ENCODE results near the gene PCDHB12. TPM values are rescaled to one million over a fixed set of nuclear protein-coding genes. Genes with fewer than 3 reads are reported as not detected.
"Not testable (repeated sequence)": the region's sequence is repeated elsewhere in the genome, so short reads cannot be mapped to it uniquely, and the experiment has no call there.

Gene PCDHB12
- polyA plus RNA-seq, 1 of the 3 experiments (the other 2 are of a cell fraction): 1.9 TPM

GRCh38 chr5:141186897-141187512, 21.5 kb upstream of the PCDHB12 start, which contains the start of gene PCDHB9:
PCDHB9 (plus strand) TSS chr5:141187161; CDS start chr5:141187319, 158 bp downstream.
- peak within 1 kb of the TSS; percentile 45 to 59 for H3K4me3 ChIP-seq (ENCODE audit: low read depth in 2 of 2, low read length in 1 of 2)
- WGBS (ENCODE audit: low lambda C conversion rate): 41% methylated on average over 9 of the region's 9 CpGs
- peak within 1 kb of the TSS; percentile 67; the same call in 1 of the 2 replicates for H2AFZ ChIP-seq (ENCODE audit: low read depth)
- H3K27me3 ChIP-seq (ENCODE audit: insufficient read depth): no peaks in the 10 kb centered on the region
- H3K4me1 ChIP-seq (ENCODE audit: control insufficient read depth in 1 of 2, insufficient read depth in 2 of 2, low read depth in 1 of 2, low read length in 1 of 2): no peaks in the 10 kb centered on the region
- H3F3A ChIP-seq (replicated peaks; ENCODE audit: insufficient read depth): no peaks in the 10 kb centered on the region
- H4K20me1 ChIP-seq (ENCODE audit: insufficient read depth): no peaks in the 10 kb centered on the region
- peak; percentile 61 for DNase-seq
- H3K9me3 ChIP-seq: no peaks in the 10 kb centered on the region
- ChIA-PET CTCF (interaction anchor here (0.6 to 3.5 kb wide), 28 partner anchors 9 to 392 kb away, joined by 3 to 23 read pairs (median 4); partner anchors contain the start of genes PCDHA12, PCDHA8, PCDHB11 and PCDHB12), POLR2A (no interaction called here)
- no peaks in the 10 kb centered on the region for H3K9me2 ChIP-seq
- peaks cover 0 to 10% of the 10 kb centered on the region in 2 experiments for H3K36me3 ChIP-seq (replicated peaks in 1 of 2; ENCODE audit: control insufficient read depth in 1 of 2, insufficient read depth in 2 of 2, low read length in 1 of 2)
- H3K9ac ChIP-seq: peak within 1 kb of the TSS; percentile 42; the same call in 1 of the 2 replicates
- TF ChIP-seq CTCF (IDR thresholded peaks at IDR 0.05) (peak; percentile 71), FOXM1 (IDR thresholded peaks at IDR 0.05; ENCODE audit: low read depth) (no peak), SMC3 (IDR thresholded peaks at IDR 0.05; ENCODE audit: low read depth, low read length) (peak; percentile 29), RAD21 (IDR thresholded peaks at IDR 0.05; ENCODE audit: low read length) (peak; percentile 59)
- H3K4me2 ChIP-seq: peak within 1 kb of the TSS; percentile 60
- no peak within 1 kb of the TSS; a peak in 1 of 4 replicates for H3K27ac ChIP-seq (ENCODE audit: low read depth in 2 of 2, low read length in 1 of 2)
- no peaks in the 10 kb centered on the region for H3K79me2 ChIP-seq (ENCODE audit: insufficient read depth)

- H3F3A ChIP-seq (replicated peaks; ENCODE audit: insufficient read depth); H3K9me3 ChIP-seq; H3K36me3 ChIP-seq (replicated peaks in 1 of 2; ENCODE audit: control insufficient read depth in 1 of 2, insufficient read depth in 2 of 2, low read length in 1 of 2); H3K4me3 ChIP-seq (ENCODE audit: low read depth in 2 of 2, low read length in 1 of 2); H3K27me3 ChIP-seq (ENCODE audit: insufficient read depth); H3K4me2 ChIP-seq; H4K20me1 ChIP-seq (ENCODE audit: insufficient read depth); H3K9ac ChIP-seq; POLR2A ChIA-PET; CTCF ChIA-PET; H3K79me2 ChIP-seq (ENCODE audit: insufficient read depth); H3K27ac ChIP-seq (ENCODE audit: low read depth in 2 of 2, low read length in 1 of 2); H3K9me2 ChIP-seq; H3K4me1 ChIP-seq (ENCODE audit: control insufficient read depth in 1 of 2, insufficient read depth in 2 of 2, low read depth in 1 of 2, low read length in 1 of 2); H2AFZ ChIP-seq (ENCODE audit: low read depth); DNase-seq: not testable (repeated sequence)
- WGBS (ENCODE audit: low lambda C conversion rate): 59% methylated on average over 5 of the region's 37 CpGs
Measured at GRCh38 chr5:141188682-141189081, 19.8 kb upstream of the PCDHB12 start.

- H4K20me1 ChIP-seq (ENCODE audit: insufficient read depth); H3K4me1 ChIP-seq (ENCODE audit: control insufficient read depth in 1 of 2, insufficient read depth in 2 of 2, low read depth in 1 of 2, low read length in 1 of 2); H2AFZ ChIP-seq (ENCODE audit: low read depth); H3K4me3 ChIP-seq (ENCODE audit: low read depth in 2 of 2, low read length in 1 of 2); POLR2A ChIA-PET; H3K4me2 ChIP-seq; H3K36me3 ChIP-seq (replicated peaks in 1 of 2; ENCODE audit: control insufficient read depth in 1 of 2, insufficient read depth in 2 of 2, low read length in 1 of 2); DNase-seq; H3F3A ChIP-seq (replicated peaks; ENCODE audit: insufficient read depth); H3K27ac ChIP-seq (ENCODE audit: low read depth in 2 of 2, low read length in 1 of 2); H3K79me2 ChIP-seq (ENCODE audit: insufficient read depth); H3K9me2 ChIP-seq; H3K27me3 ChIP-seq (ENCODE audit: insufficient read depth); H3K9me3 ChIP-seq; CTCF ChIA-PET; H3K9ac ChIP-seq: not testable (repeated sequence)
- WGBS (ENCODE audit: low lambda C conversion rate): 77% methylated on average over 14 of the region's 35 CpGs
Measured at GRCh38 chr5:141189131-141189530, 19.4 kb upstream of the PCDHB12 start.

Measured in SK-N-SH (cell line).